B cell (primary cell): ENCODE data around the gene KRTAP3-3. TPM values are rescaled to one million over a fixed set of nuclear protein-coding genes. Genes with fewer than 3 reads are reported as not detected.

Experiments used
- ATAC-seq: fragments of 200-7000 bp; cut with Tn5 transposase; one replicate; pipeline ENCODE4 v1.10.0; 2021; ENCODE audit warnings: low read depth, mild to moderate bottlenecking, moderate number of reproducible peaks, moderate library complexity
- CTCF ChIA-PET: fragments of 350-600 bp; sonication (Branson Sonifier 250); formaldehyde crosslinking; loops from one replicate; lab custom pipeline; 2021; ENCODE audit warnings: antibody characterized with exemption, inconsistent platforms; lab: Charles Lee
- POLR2A ChIA-PET: fragments of 350-600 bp; sonication (Branson Sonifier 250); formaldehyde crosslinking; loops from one replicate; lab custom pipeline; 2021; ENCODE audit warnings: antibody characterized with exemption; lab: Charles Lee
- DNase-seq: peaks from one replicate; pipeline ENCODE4 v3.0.0; 2013
- H2AFZ ChIP-seq: 2 replicates; pipeline ENCODE4 v1.6.1; 2012; ENCODE audit warnings: mild to moderate bottlenecking, low read depth, low read length; ENCODE audit not compliant: insufficient read depth, poor library complexity, severe bottlenecking
- H3K27ac ChIP-seq, 2 donors: 1 replicate in 1 of 2; 2 replicates in 1 of 2; pipeline ENCODE4 v1.5.1; 2012 to 2013; ENCODE audit warnings: low read length in 2 of 2, mild to moderate bottlenecking in 2 of 2, moderate library complexity in 1 of 2
- H3K27me3 ChIP-seq, 4 experiments: fragments of 200-600 bp in 1 of 4; sonication (generic) in 1 of 4; replicated peaks in 1 of 4; 1 replicate in 2 of 4; 2 replicates in 2 of 4; pipeline versions ENCODE4 v1.6.1 to v1.7.0; 2013 to 2016; ENCODE audit warnings: low read length in 3 of 4, mild to moderate bottlenecking in 2 of 4, mixed read lengths in 1 of 4, moderate library complexity in 1 of 4; ENCODE audit not compliant: insufficient read depth in 4 of 4, control insufficient read depth in 3 of 4; ENCODE audit errors: control extremely low read depth in 1 of 4
- H3K36me3 ChIP-seq, 2 experiments: replicated peaks in 1 of 2; 1 replicate in 1 of 2; 2 replicates in 1 of 2; pipeline versions ENCODE4 v1.6.1 to v1.7.1; 2013; ENCODE audit warnings: low read length in 1 of 2; ENCODE audit not compliant: insufficient read depth in 2 of 2, control insufficient read depth in 1 of 2; ENCODE audit errors: control extremely low read depth in 1 of 2, extremely low read depth in 1 of 2
- H3K4me1 ChIP-seq, 2 donors: fragments of 200-600 bp in 1 of 2; sonication (generic) in 1 of 2; 1 replicate in 1 of 2; 2 replicates in 1 of 2; pipeline versions ENCODE4 v1.5.1 to v1.6.1; 2013 to 2017; ENCODE audit warnings: low read length in 2 of 2; ENCODE audit not compliant: control insufficient read depth in 2 of 2, insufficient read depth in 2 of 2
- H3K4me2 ChIP-seq: replicated peaks from 2 replicates; pipeline ENCODE3; 2012; ENCODE audit warnings: mild to moderate bottlenecking, low read depth, low read length; ENCODE audit not compliant: poor library complexity, severe bottlenecking
- H3K4me3 ChIP-seq, 5 experiments: fragments of 200-600 bp in 1 of 5; sonication (generic) in 1 of 5; 1 replicate in 3 of 5; 2 replicates in 2 of 5; pipeline versions ENCODE4 v1.5.1 to v1.7.0; 2011 to 2016; ENCODE audit warnings: low read length in 4 of 5, mild to moderate bottlenecking in 4 of 5, low read depth in 2 of 5, control low read depth in 1 of 5, moderate library complexity in 1 of 5; ENCODE audit not compliant: insufficient read depth in 1 of 5; ENCODE audit errors: control extremely low read depth in 1 of 5, extremely low read depth in 1 of 5
- H3K79me2 ChIP-seq: fragments of 200-600 bp; sonication (generic); one replicate; pipeline ENCODE4 v1.6.0; 2016; ENCODE audit warnings: low read length; ENCODE audit not compliant: control insufficient read depth, insufficient read depth
- H3K9ac ChIP-seq: fragments of 200-600 bp; sonication (generic); 2 replicates; pipeline ENCODE4 v1.6.1; 2017; ENCODE audit warnings: mild to moderate bottlenecking, low read length, moderate library complexity
- H3K9me3 ChIP-seq, 3 donors: one replicate each; pipeline versions ENCODE4 v1.6.1 to v1.7.1; 2013; ENCODE audit warnings: low read length in 2 of 3; ENCODE audit not compliant: control insufficient read depth in 2 of 3, insufficient read depth in 1 of 3; ENCODE audit errors: control extremely low read depth in 1 of 3
- H4K20me1 ChIP-seq: 2 replicates; pipeline ENCODE4 v1.6.0; 2012; ENCODE audit warnings: mild to moderate bottlenecking, low read length; ENCODE audit not compliant: insufficient read depth, control insufficient read depth, poor library complexity, severe bottlenecking
- H3K27ac Mint-ChIP-seq: one replicate; pipeline ENCODE4 v1.8.0; 2021; ENCODE audit warnings: mixed read lengths
- H3K27me3 Mint-ChIP-seq: one replicate; pipeline ENCODE4 v1.8.0; 2021; ENCODE audit warnings: mixed read lengths
- H3K4me1 Mint-ChIP-seq: one replicate; pipeline ENCODE4 v1.8.0; 2021; ENCODE audit warnings: mixed read lengths
- H3K4me3 Mint-ChIP-seq: one replicate; pipeline ENCODE4 v1.8.0; 2021; ENCODE audit warnings: mixed read lengths
- H3K9me3 Mint-ChIP-seq: one replicate; pipeline ENCODE4 v1.8.0; 2022; ENCODE audit warnings: mixed read lengths; ENCODE audit not compliant: insufficient read depth
- EZH2 ChIP-seq: IDR thresholded peaks from 2 replicates; pipeline ENCODE4 v1.6.1; 2012; ENCODE audit warnings: borderline replicate concordance, low read depth, mild to moderate bottlenecking, moderate library complexity, low read length; ENCODE audit not compliant: insufficient read depth, poor library complexity, severe bottlenecking
- WGBS: methylation state at CpG from one replicate; pipeline ENCODE4 v1.1.5; 2013; ENCODE audit warnings: missing lambda C conversion rate; ENCODE audit not compliant: insufficient coverage; 5-methylcytosine and 5-hydroxymethylcytosine counted together
- intact Hi-C: fragments of 100-400 bp; cut with micrococcal nuclease; formaldehyde crosslinking; loops from one replicate; pipeline ENCODE4 v1.10.0; 2022
- polyA plus RNA-seq: library from polyadenylated mRNA; depleted of rRNA; stranded (reverse); fragments of >200 nt; gene quantifications from 2 replicates; pipeline ENCODE4 v1.2.3, GENCODE V29; 2012
- total RNA-seq, 2 donors: library from RNA; stranded (reverse); fragments of 120-200 nt in 1 of 2; gene quantifications; 1 replicate in 1 of 2; 2 replicates in 1 of 2; pipeline versions ENCODE4 v1.2.3 to v1.2.4, GENCODE V29; 2013 to 2022
- TF ChIP-seq, protein P1 (sequence below): fragments of 200-600 bp; IDR thresholded peaks from one replicate; pipeline ENCODE4 v1.8.0; 2022; ENCODE audit warnings: antibody characterized with exemption, mild to moderate bottlenecking

Gene KRTAP3-3
- total and polyA plus RNA-seq, 2 donors (not counting 1 experiment from before 2014, with no cell fraction given): not detected

DNA sequence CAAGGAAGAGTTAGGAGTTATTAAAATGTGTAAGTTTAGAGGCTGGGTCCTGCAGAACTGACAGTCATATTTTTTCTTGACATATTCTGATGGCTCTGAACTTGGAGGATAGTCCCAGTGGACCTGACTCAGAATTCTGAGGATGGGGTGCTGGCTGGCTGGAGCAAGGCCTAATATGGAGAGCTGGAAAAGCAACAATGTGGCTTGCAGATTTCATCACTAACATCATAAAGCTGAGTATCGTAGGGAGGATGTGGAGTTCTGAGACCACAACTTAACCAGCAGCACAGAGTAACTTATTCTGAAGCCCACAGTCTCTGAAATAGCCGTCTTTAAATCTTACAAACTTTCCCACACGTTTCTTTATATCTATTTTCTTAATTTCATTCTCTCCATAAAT is 30.7 kb upstream of the KRTAP3-3 start:
- no peaks in the 10 kb centered on the region for H4K20me1 ChIP-seq
- no peaks in the 10 kb centered on the region for H3K4me1 Mint-ChIP-seq
- H3K9ac ChIP-seq: no peak overlapping the region
- H2AFZ ChIP-seq: no peak overlapping the region
- ChIA-PET CTCF (interaction anchor here (0.7 kb wide), 1 partner anchor 297 kb away, joined by 3 read pairs; no protein-coding TSS in a partner anchor), POLR2A (no interaction called here)
- H3K4me1 ChIP-seq: no peaks in the 10 kb centered on the region
- no peak for DNase-seq
- no peak overlapping the region for H3K4me3 Mint-ChIP-seq
- peaks cover 62% of the 10 kb centered on the region for H3K27me3 Mint-ChIP-seq
- no peak overlapping the region for H3K4me2 ChIP-seq
- H3K4me3 ChIP-seq: no peak overlapping the region
- no peak for ATAC-seq
- no peak overlapping the region for H3K27ac Mint-ChIP-seq
- H3K9me3 ChIP-seq: peaks cover 0 to 5% (median 0%) of the 10 kb centered on the region in 3 donors
- H3K79me2 ChIP-seq: no peaks in the 10 kb centered on the region
- no peak overlapping the region for H3K27ac ChIP-seq
- no CpG with 5 or more reads among the region's 3 CpGs for WGBS
- peaks cover 0 to 3% (median 2%) of the 10 kb centered on the region in 4 experiments for H3K27me3 ChIP-seq
- TF ChIP-seq, protein P1, sequence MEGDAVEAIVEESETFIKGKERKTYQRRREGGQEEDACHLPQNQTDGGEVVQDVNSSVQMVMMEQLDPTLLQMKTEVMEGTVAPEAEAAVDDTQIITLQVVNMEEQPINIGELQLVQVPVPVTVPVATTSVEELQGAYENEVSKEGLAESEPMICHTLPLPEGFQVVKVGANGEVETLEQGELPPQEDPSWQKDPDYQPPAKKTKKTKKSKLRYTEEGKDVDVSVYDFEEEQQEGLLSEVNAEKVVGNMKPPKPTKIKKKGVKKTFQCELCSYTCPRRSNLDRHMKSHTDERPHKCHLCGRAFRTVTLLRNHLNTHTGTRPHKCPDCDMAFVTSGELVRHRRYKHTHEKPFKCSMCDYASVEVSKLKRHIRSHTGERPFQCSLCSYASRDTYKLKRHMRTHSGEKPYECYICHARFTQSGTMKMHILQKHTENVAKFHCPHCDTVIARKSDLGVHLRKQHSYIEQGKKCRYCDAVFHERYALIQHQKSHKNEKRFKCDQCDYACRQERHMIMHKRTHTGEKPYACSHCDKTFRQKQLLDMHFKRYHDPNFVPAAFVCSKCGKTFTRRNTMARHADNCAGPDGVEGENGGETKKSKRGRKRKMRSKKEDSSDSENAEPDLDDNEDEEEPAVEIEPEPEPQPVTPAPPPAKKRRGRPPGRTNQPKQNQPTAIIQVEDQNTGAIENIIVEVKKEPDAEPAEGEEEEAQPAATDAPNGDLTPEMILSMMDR: no peak
- TF ChIP-seq EZH2: no peak
- no peaks in the 10 kb centered on the region for H3K36me3 ChIP-seq
- intact Hi-C loops: no loop called here
- peaks cover 11% of the 10 kb centered on the region for H3K9me3 Mint-ChIP-seq

DNA sequence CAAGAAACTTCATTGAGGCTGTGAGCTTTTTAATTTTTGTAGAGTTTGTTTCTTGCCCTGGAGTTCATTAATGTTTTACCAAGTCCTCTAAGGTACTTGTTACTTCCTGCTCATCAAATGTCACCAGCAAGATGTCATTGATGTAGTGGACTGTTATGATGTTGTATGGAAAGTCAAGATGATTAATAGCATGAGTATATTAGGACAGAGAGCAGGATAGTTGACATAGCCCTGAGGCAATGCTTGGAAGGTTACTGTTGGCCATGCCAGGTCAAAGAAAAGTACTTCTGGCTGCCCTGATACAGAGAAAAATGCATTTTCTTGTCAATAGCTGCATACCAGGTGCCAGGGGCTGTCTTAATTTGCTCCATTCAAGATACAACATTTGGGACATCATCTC is 26.4 kb upstream of the KRTAP3-3 start:
- no peak overlapping the region for H3K4me3 ChIP-seq
- CTCF ChIA-PET: interaction anchor here (0.6 kb wide), 1 partner anchor 59 kb away, joined by 3 read pairs; no protein-coding TSS in a partner anchor
- TF ChIP-seq, protein P1: no peak
- no peak for TF ChIP-seq EZH2
- Mint-ChIP-seq H3K27me3 (peaks cover 39% of the 10 kb centered on the region), H3K4me3 (no peak overlapping the region), H3K4me1 (no peaks in the 10 kb centered on the region), H3K27ac (no peak overlapping the region), H3K9me3 (peaks cover 11% of the 10 kb centered on the region)
- ATAC-seq: no peak
- intact Hi-C loops: no loop called here
- no peak overlapping the region for H3K9ac ChIP-seq
- no peak for DNase-seq
- H3K79me2 ChIP-seq: no peaks in the 10 kb centered on the region
- no peak overlapping the region for H3K4me2 ChIP-seq
- H3K27ac ChIP-seq: no peak overlapping the region
- peaks cover 0 to 5% (median 0%) of the 10 kb centered on the region in 3 donors for H3K9me3 ChIP-seq
- no peaks in the 10 kb centered on the region for H3K36me3 ChIP-seq
- no peaks in the 10 kb centered on the region for H3K27me3 ChIP-seq
- POLR2A ChIA-PET: no interaction called here
- no peaks in the 10 kb centered on the region for H3K4me1 ChIP-seq
- H4K20me1 ChIP-seq: no peaks in the 10 kb centered on the region
- no peak overlapping the region for H2AFZ ChIP-seq
